Stimulated activated naive CD8-positive, alpha-beta T cell treated with anti-CD3 and anti-CD28 coated beads, Interleukin-15, Interleukin-2, amounts not matched to agents 100 ng/mL and 50 ng/mL, for 24 hours (primary cell): Measurements from ENCODE around the gene DEAF1.

ENCODE experiments used
- H3K27ac Mint-ChIP-seq: one replicate; pipeline ENCODE4 v1.8.0; 2021; ENCODE audit warnings: mild to moderate bottlenecking, mixed read lengths
- H3K27me3 Mint-ChIP-seq: one replicate; pipeline ENCODE4 v1.8.0; 2021; ENCODE audit warnings: mixed read lengths
- H3K36me3 Mint-ChIP-seq: one replicate; pipeline ENCODE4 v1.8.0; 2021; ENCODE audit warnings: low read depth, mixed read lengths
- H3K4me1 Mint-ChIP-seq: one replicate; pipeline ENCODE4 v1.8.0; 2021; ENCODE audit warnings: low read depth, mixed read lengths
- H3K4me3 Mint-ChIP-seq: one replicate; pipeline ENCODE4 v1.8.0; 2021; ENCODE audit warnings: mild to moderate bottlenecking, mixed read lengths
- H3K9me3 Mint-ChIP-seq: one replicate; pipeline ENCODE4 v1.8.0; 2021; ENCODE audit warnings: mixed read lengths

Gene DEAF1

GRCh38 chr11:606245-606644, 88.8 kb downstream of the DEAF1 start:
- Mint-ChIP-seq H3K4me1 (peaks cover 5% of the 10 kb centered on the region), H3K4me3 (no peak overlapping the region), H3K9me3 (no peaks in the 10 kb centered on the region), H3K36me3 (peaks cover 55% of the 10 kb centered on the region), H3K27me3 (no peaks in the 10 kb centered on the region), H3K27ac (no peak overlapping the region)

- H3K36me3 Mint-ChIP-seq: peaks cover 49% of the 10 kb centered on the region
- H3K27ac Mint-ChIP-seq: no peak overlapping the region
- H3K4me3 Mint-ChIP-seq: no peak overlapping the region
- no peaks in the 10 kb centered on the region for H3K27me3 Mint-ChIP-seq
- H3K4me1 Mint-ChIP-seq: peaks cover 5% of the 10 kb centered on the region
- no peaks in the 10 kb centered on the region for H3K9me3 Mint-ChIP-seq
Observed at GRCh38 chr11:605286-606129, 89.5 kb downstream of the DEAF1 start.

- no peaks in the 10 kb centered on the region for H3K9me3 Mint-ChIP-seq
- H3K27me3 Mint-ChIP-seq: no peaks in the 10 kb centered on the region
- H3K27ac Mint-ChIP-seq: no peak overlapping the region
- H3K36me3 Mint-ChIP-seq: peaks cover 49% of the 10 kb centered on the region
- H3K4me3 Mint-ChIP-seq: no peak overlapping the region
- peaks cover 5% of the 10 kb centered on the region for H3K4me1 Mint-ChIP-seq
Observed at GRCh38 chr11:603154-603553, 91.9 kb downstream of the DEAF1 start.

GRCh38 chr11:601573-602245, 93.3 kb downstream of the DEAF1 start:
- Mint-ChIP-seq H3K36me3 (peaks cover 45% of the 10 kb centered on the region), H3K4me1 (peaks cover 3% of the 10 kb centered on the region), H3K9me3 (no peaks in the 10 kb centered on the region), H3K4me3 (no peak overlapping the region), H3K27ac (no peak overlapping the region), H3K27me3 (no peaks in the 10 kb centered on the region)

GRCh38 chr11:598005-598680, 96.9 kb downstream of the DEAF1 start:
- Mint-ChIP-seq H3K4me3 (no peak overlapping the region), H3K9me3 (no peaks in the 10 kb centered on the region), H3K27me3 (no peaks in the 10 kb centered on the region), H3K27ac (no peak overlapping the region), H3K4me1 (peaks cover 6% of the 10 kb centered on the region), H3K36me3 (peaks cover 50% of the 10 kb centered on the region)

- Mint-ChIP-seq H3K36me3 (peaks cover 57% of the 10 kb centered on the region), H3K4me3 (no peak overlapping the region), H3K27ac (no peak overlapping the region)
Observed at GRCh38 chr11:597166-597725, 97.8 kb downstream of the DEAF1 start.

GRCh38 chr11:596374-596773, 98.6 kb downstream of the DEAF1 start:
- H3K4me3 Mint-ChIP-seq: no peak overlapping the region
- H3K27me3 Mint-ChIP-seq: no peaks in the 10 kb centered on the region
- peaks cover 56% of the 10 kb centered on the region for H3K36me3 Mint-ChIP-seq
- peak overlapping the region; percentile 21 for H3K27ac Mint-ChIP-seq
- H3K4me1 Mint-ChIP-seq: peaks cover 6% of the 10 kb centered on the region
- H3K9me3 Mint-ChIP-seq: no peaks in the 10 kb centered on the region

More at GRCh38 chr11:597166-597725, 97.8 kb downstream of the DEAF1 start:
- Mint-ChIP-seq H3K9me3 (no peaks in the 10 kb centered on the region), H3K4me1 (peaks cover 6% of the 10 kb centered on the region), H3K27me3 (no peaks in the 10 kb centered on the region)

GRCh38 chr11:595400-595799, 99.6 kb downstream of the DEAF1 start:
- H3K4me3 Mint-ChIP-seq: no peak overlapping the region
- H3K9me3 Mint-ChIP-seq: no peaks in the 10 kb centered on the region
- H3K36me3 Mint-ChIP-seq: peaks cover 63% of the 10 kb centered on the region
- H3K27ac Mint-ChIP-seq: no peak overlapping the region
- no peaks in the 10 kb centered on the region for H3K27me3 Mint-ChIP-seq
- H3K4me1 Mint-ChIP-seq: peaks cover 6% of the 10 kb centered on the region
